HCT116 (cell line): ENCODE results near the gene ALDH1L1. TPM values are rescaled to one million over a fixed set of nuclear protein-coding genes. Genes with fewer than 3 reads are reported as not detected.

ENCODE experiments used
- ATAC-seq: fragments of 200-7000 bp; cut with Tn5 transposase; 2 replicates; pipeline ENCODE4 v1.9.1; 2020; ENCODE audit warnings: mild to moderate bottlenecking, moderate library complexity
- BruUV-seq: library from RNA; stranded (reverse); fragments of 400-500 nt; replicated peaks from 2 replicates; lab custom pipeline; 2021; lab: Mats Ljungman, UMichigan
- CTCF ChIA-PET: fragments of 300-600 bp; sonication (Branson Sonifier 250); formaldehyde crosslinking; loops from one replicate; lab custom pipeline; 2021; ENCODE audit warnings: antibody characterized with exemption; lab: Charles Lee
- POLR2A ChIA-PET: fragments of 300-600, 350-600 bp; sonication (Branson Sonifier 250); formaldehyde crosslinking; loops from one replicate; lab custom pipeline; 2021; ENCODE audit warnings: antibody characterized with exemption; lab: Charles Lee
- RAD21 ChIA-PET, 2 experiments: fragments of 300-600 bp; sonication (Branson Sonifier 250); formaldehyde crosslinking; loops; one replicate each; lab custom pipeline; 2023; ENCODE audit warnings: low total read pairs in 2 of 2; ENCODE audit not compliant: uncharacterized antibody in 2 of 2, unreplicated experiment in 2 of 2, low non-redundant PET in 1 of 2; lab: Charles Lee
- DNase-seq: peaks from one replicate; pipeline ENCODE4 v3.0.0-alpha.2; 2010; ENCODE audit warnings: low read depth, low spot score
- H2AFZ ChIP-seq: fragments of 200-600 bp; shearing (Covaris generic), sonication (generic); 2 replicates; pipeline ENCODE4 v1.6.1; 2017; ENCODE audit warnings: low read depth, mixed run types, mixed read lengths, antibody characterized with exemption, low read length; ENCODE audit not compliant: poor library complexity, severe bottlenecking
- H3K27ac ChIP-seq: 2 replicates; pipeline ENCODE4 v1.5.1; 2012; ENCODE audit warnings: low read depth, low read length
- H3K27me3 ChIP-seq: fragments of 200-600 bp; sonication (generic); 2 replicates; pipeline ENCODE4 v1.6.1; 2016; ENCODE audit warnings: mixed run types, low read length, mixed read lengths; ENCODE audit not compliant: insufficient read depth
- H3K36me3 ChIP-seq, 2 experiments: fragments of 200-500 bp in 1 of 2; fragments of 200-600 bp in 1 of 2; sonication (Bioruptor generic) in 1 of 2; sonication (generic) in 1 of 2; 2 replicates each; pipeline versions ENCODE4 v1.5.1 to v1.6.1; 2014 to 2016; ENCODE audit warnings: low read length in 2 of 2, inconsistent platforms in 1 of 2, mixed read lengths in 1 of 2, mixed run types in 1 of 2; ENCODE audit not compliant: insufficient read depth in 2 of 2, control insufficient read depth in 1 of 2
- H3K4me1 ChIP-seq, 2 experiments: fragments of 200-600 bp in 1 of 2; sonication (generic) in 1 of 2; 2 replicates each; pipeline versions ENCODE4 v1.5.1 to v1.6.1; 2012 to 2017; ENCODE audit warnings: low read length in 2 of 2, inconsistent platforms in 1 of 2, mild to moderate bottlenecking in 1 of 2, mixed read lengths in 1 of 2, mixed run types in 1 of 2, moderate library complexity in 1 of 2; ENCODE audit not compliant: insufficient read depth in 2 of 2, control insufficient read depth in 1 of 2
- H3K4me2 ChIP-seq: fragments of 200-600 bp; sonication (generic); 2 replicates; pipeline ENCODE4 v1.6.1; 2017; ENCODE audit warnings: mixed run types, low read length, mixed read lengths
- H3K4me3 ChIP-seq, 2 experiments: fragments of 200-600 bp in 1 of 2; sonication (generic) in 1 of 2; replicated peaks in 1 of 2; 2 replicates each; pipeline ENCODE4 v1.5.1; 2011 to 2016; ENCODE audit warnings: low read length in 2 of 2, control low read depth in 1 of 2, low read depth in 1 of 2, mild to moderate bottlenecking in 1 of 2, mixed read lengths in 1 of 2, mixed run types in 1 of 2
- H3K79me2 ChIP-seq: fragments of 200-600 bp; sonication (generic); 2 replicates; pipeline ENCODE4 v1.6.1; 2017; ENCODE audit warnings: mild to moderate bottlenecking, mixed run types, low read length, moderate library complexity, mixed read lengths; ENCODE audit not compliant: insufficient read depth
- H3K9ac ChIP-seq: fragments of 200-600 bp; sonication (generic); 2 replicates; pipeline ENCODE4 v1.6.1; 2016; ENCODE audit warnings: low read length, mixed read lengths
- H3K9me2 ChIP-seq: fragments of 200-600 bp; sonication (generic), shearing (Covaris generic); 2 replicates; pipeline ENCODE4 v1.6.1; 2017; ENCODE audit warnings: mixed run types, mild to moderate bottlenecking, moderate library complexity; ENCODE audit not compliant: insufficient read depth
- H3K9me3 ChIP-seq, 2 experiments: fragments of 200-500 bp in 1 of 2; fragments of 200-600 bp in 1 of 2; sonication (Bioruptor generic) in 1 of 2; sonication (generic) in 1 of 2; 2 replicates each; pipeline ENCODE4 v1.6.1; 2014 to 2017; ENCODE audit warnings: low read length in 2 of 2, mixed read lengths in 2 of 2, inconsistent platforms in 1 of 2, low read depth in 1 of 2, mild to moderate bottlenecking in 1 of 2, mixed run types in 1 of 2, moderate library complexity in 1 of 2; ENCODE audit not compliant: control insufficient read depth in 1 of 2, insufficient read depth in 1 of 2
- H4K20me1 ChIP-seq: fragments of 200-600 bp; sonication (generic), shearing (Covaris generic); 2 replicates; pipeline ENCODE4 v1.6.1; 2017; ENCODE audit warnings: mixed run types, mild to moderate bottlenecking, moderate library complexity; ENCODE audit not compliant: insufficient read depth
- CBX3 ChIP-seq: IDR thresholded peaks from 2 replicates; pipeline ENCODE4 v1.6.1; 2012; ENCODE audit warnings: low read depth
- EZH2 ChIP-seq: fragments of 200-600 bp; sonication (generic); IDR thresholded peaks from 2 replicates; pipeline ENCODE4 v1.6.1; 2017; ENCODE audit warnings: antibody characterized with exemption, mixed run types
- FOSL1 ChIP-seq: IDR thresholded peaks from 2 replicates; pipeline ENCODE4 v1.6.1; 2012; ENCODE audit warnings: low read depth
- POLR2AphosphoS5 ChIP-seq: IDR thresholded peaks from 2 replicates; pipeline ENCODE4 v1.6.1; 2011; ENCODE audit warnings: mild to moderate bottlenecking, low read depth, low read length, moderate library complexity
- SIN3A ChIP-seq: IDR thresholded peaks from 2 replicates; pipeline ENCODE4 v1.6.1; 2012; ENCODE audit warnings: low read depth
- SP1 ChIP-seq: IDR thresholded peaks from 2 replicates; pipeline ENCODE4 v1.6.1; 2012; ENCODE audit warnings: low read depth
- SRF ChIP-seq: IDR thresholded peaks from 2 replicates; pipeline ENCODE4 v1.6.1; 2012; ENCODE audit warnings: low read depth
- TCF7L2 ChIP-seq: IDR thresholded peaks from 2 replicates; pipeline ENCODE4 v1.7.0; 2011; ENCODE audit warnings: borderline replicate concordance, inconsistent platforms; ENCODE audit not compliant: insufficient read depth, insufficient read length; ENCODE audit errors: extremely low read depth
- YY1 ChIP-seq: IDR thresholded peaks from 2 replicates; pipeline ENCODE4 v1.6.1; 2011; ENCODE audit warnings: low read length, low read depth, moderate library complexity, mild to moderate bottlenecking; ENCODE audit not compliant: insufficient replicate concordance; ENCODE audit errors: extremely low read depth
- ZFX ChIP-seq: fragments of 450-650 bp; IDR thresholded peaks from 2 replicates; pipeline ENCODE4 v1.6.1; 2017
- ZNF274 ChIP-seq: fragments of 200-500 bp; sonication (Bioruptor generic); IDR thresholded peaks from 2 replicates; pipeline ENCODE4 v1.6.1; 2014; ENCODE audit warnings: mild to moderate bottlenecking, low read depth, low read length, inconsistent platforms
- intact Hi-C: fragments of 100-400 bp; cut with micrococcal nuclease; formaldehyde crosslinking; loops from 2 replicates; pipeline ENCODE4 v1.10.0; 2022
- total RNA-seq: library from RNA; stranded (reverse); gene quantifications from one replicate; pipeline ENCODE4 v1.2.1, GENCODE V29; 2021; ENCODE audit not compliant: unreplicated experiment
- TF ChIP-seq, protein P1 (sequence below): IDR thresholded peaks from 2 replicates; pipeline ENCODE4 v1.6.1; 2011; ENCODE audit warnings: mild to moderate bottlenecking, low read length, moderate library complexity; ENCODE audit not compliant: insufficient replicate concordance; ENCODE audit errors: extremely low read depth
- TF ChIP-seq, protein P2 (sequence below): IDR thresholded peaks from 2 replicates; pipeline ENCODE4 v1.6.1; 2012; ENCODE audit warnings: low read depth
- TF ChIP-seq, protein P3 (sequence below): IDR thresholded peaks from 2 replicates; pipeline ENCODE4 v1.6.1; 2012

Gene ALDH1L1
- total RNA-seq, 1 experiment from 2014 or later: 0.81 TPM

DNA sequence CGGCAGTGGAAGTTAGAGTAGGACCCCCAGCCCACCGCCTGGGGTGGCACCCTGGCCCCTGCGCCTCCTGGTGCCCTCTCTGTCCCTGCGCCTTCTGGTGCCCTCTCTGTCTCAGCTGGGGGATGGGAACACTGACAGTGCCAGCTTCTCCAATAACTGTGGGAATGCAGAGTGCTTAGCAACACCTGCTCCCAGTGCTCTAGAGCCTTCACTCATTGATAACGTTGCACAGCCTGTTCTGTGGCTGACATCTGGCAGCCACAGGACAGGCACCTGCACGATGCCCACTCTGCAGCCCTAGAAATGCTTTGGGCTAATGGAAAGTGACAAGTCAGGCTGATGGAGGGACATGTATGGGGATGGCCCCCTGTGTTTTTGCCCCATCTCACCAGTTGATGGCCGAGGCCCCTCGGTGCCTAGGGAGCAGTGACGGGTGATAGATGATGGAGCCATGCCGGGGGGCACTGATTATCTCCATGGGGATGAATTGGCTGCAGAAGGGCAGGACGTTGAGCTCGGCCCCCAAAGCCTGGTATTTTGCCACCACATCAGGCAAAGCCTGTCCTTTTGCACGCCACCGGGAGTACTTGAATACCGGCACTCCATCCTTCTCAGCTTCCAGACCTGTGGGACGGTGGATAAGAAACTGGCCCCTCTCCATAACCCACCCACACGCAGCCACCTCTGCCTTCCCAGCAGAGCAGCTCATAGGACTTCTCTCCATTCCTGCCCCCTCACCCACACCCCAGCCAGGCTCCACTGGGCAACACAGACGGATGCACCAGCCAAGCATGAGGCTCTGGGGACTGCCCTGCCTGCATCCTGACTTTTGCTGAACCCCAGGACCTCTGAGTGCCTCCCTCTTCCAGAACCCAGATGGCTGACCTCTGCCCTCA is 22.1 kb downstream of the ALDH1L1 start:
- no peak for DNase-seq
- H3K9me2 ChIP-seq: no peaks in the 10 kb centered on the region
- TF ChIP-seq SIN3A (no peak), POLR2AphosphoS5 (no peak), TCF7L2 (no peak), ZFX (no peak), CBX3 (no peak), SRF (no peak), SP1 (no peak), YY1 (no peak), FOSL1 (no peak), ZNF274 (no peak), EZH2 (no peak)
- TF ChIP-seq, protein P1, sequence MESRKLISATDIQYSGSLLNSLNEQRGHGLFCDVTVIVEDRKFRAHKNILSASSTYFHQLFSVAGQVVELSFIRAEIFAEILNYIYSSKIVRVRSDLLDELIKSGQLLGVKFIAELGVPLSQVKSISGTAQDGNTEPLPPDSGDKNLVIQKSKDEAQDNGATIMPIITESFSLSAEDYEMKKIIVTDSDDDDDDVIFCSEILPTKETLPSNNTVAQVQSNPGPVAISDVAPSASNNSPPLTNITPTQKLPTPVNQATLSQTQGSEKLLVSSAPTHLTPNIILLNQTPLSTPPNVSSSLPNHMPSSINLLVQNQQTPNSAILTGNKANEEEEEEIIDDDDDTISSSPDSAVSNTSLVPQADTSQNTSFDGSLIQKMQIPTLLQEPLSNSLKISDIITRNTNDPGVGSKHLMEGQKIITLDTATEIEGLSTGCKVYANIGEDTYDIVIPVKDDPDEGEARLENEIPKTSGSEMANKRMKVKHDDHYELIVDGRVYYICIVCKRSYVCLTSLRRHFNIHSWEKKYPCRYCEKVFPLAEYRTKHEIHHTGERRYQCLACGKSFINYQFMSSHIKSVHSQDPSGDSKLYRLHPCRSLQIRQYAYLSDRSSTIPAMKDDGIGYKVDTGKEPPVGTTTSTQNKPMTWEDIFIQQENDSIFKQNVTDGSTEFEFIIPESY: no peak
- TF ChIP-seq, protein P2, sequence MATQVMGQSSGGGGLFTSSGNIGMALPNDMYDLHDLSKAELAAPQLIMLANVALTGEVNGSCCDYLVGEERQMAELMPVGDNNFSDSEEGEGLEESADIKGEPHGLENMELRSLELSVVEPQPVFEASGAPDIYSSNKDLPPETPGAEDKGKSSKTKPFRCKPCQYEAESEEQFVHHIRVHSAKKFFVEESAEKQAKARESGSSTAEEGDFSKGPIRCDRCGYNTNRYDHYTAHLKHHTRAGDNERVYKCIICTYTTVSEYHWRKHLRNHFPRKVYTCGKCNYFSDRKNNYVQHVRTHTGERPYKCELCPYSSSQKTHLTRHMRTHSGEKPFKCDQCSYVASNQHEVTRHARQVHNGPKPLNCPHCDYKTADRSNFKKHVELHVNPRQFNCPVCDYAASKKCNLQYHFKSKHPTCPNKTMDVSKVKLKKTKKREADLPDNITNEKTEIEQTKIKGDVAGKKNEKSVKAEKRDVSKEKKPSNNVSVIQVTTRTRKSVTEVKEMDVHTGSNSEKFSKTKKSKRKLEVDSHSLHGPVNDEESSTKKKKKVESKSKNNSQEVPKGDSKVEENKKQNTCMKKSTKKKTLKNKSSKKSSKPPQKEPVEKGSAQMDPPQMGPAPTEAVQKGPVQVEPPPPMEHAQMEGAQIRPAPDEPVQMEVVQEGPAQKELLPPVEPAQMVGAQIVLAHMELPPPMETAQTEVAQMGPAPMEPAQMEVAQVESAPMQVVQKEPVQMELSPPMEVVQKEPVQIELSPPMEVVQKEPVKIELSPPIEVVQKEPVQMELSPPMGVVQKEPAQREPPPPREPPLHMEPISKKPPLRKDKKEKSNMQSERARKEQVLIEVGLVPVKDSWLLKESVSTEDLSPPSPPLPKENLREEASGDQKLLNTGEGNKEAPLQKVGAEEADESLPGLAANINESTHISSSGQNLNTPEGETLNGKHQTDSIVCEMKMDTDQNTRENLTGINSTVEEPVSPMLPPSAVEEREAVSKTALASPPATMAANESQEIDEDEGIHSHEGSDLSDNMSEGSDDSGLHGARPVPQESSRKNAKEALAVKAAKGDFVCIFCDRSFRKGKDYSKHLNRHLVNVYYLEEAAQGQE: no peak
- TF ChIP-seq, protein P3, sequence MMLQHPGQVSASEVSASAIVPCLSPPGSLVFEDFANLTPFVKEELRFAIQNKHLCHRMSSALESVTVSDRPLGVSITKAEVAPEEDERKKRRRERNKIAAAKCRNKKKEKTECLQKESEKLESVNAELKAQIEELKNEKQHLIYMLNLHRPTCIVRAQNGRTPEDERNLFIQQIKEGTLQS: no peak
- H3K4me2 ChIP-seq: no peak overlapping the region
- no TSS peak for BruUV-seq
- ChIA-PET RAD21 (no interaction called here), POLR2A (no interaction called here), CTCF (no interaction called here)
- H3K36me3 ChIP-seq: no peaks in the 10 kb centered on the region
- H3K9ac ChIP-seq: no peak overlapping the region
- H4K20me1 ChIP-seq: no peaks in the 10 kb centered on the region
- no peak overlapping the region for H3K27ac ChIP-seq
- H3K4me1 ChIP-seq: no peaks in the 10 kb centered on the region
- no peak overlapping the region for H3K4me3 ChIP-seq
- ATAC-seq: no peak
- H3K27me3 ChIP-seq: no peaks in the 10 kb centered on the region
- H2AFZ ChIP-seq: no peak overlapping the region
- no peaks in the 10 kb centered on the region for H3K9me3 ChIP-seq
- no peaks in the 10 kb centered on the region for H3K79me2 ChIP-seq
- intact Hi-C loops: no loop called here
